ENCODE measurements around the gene CYFIP1. TPM values are rescaled to one million over a fixed set of nuclear protein-coding genes. Genes with fewer than 3 reads are reported as not detected.

CYFIP1 gene
- total RNA-seq, 1 donor from 2014 or later: 143 TPM

DNA sequence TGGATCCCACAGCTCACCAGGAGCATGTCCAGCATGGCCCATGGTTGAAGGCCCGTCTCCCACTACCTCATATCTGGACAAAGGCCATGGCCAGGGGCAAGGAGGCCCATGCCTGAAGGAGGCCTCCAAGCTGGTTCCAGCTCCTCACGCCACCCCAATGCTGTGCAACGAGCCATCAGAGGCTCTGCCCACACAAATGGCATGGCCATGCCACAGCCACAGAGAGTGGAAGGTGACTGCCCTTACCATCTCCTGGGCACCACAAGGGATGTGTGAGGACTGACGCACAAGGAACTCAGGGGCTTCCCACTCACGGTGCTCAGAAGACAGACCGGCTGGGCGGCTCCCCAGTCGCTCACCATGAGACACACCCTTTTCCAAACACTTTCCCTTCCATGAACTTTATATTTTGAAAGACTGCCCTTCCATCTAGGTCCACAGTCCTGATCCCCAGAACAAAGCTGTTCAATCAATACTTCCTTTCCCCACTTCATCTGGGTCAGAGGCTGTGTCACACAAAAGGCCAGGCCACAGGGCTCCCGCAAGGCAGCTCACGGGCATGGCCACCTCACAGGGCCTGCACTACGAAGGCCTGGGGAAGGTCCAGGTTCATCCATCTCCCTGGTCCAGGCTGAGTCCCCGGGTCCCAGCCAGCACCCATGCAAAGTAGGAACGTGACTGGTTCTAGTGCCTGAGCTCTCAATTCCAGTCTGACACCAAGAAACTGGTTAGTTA is 66.4 kb downstream of the CYFIP1 start:
- TF ChIP-seq, protein P1, sequence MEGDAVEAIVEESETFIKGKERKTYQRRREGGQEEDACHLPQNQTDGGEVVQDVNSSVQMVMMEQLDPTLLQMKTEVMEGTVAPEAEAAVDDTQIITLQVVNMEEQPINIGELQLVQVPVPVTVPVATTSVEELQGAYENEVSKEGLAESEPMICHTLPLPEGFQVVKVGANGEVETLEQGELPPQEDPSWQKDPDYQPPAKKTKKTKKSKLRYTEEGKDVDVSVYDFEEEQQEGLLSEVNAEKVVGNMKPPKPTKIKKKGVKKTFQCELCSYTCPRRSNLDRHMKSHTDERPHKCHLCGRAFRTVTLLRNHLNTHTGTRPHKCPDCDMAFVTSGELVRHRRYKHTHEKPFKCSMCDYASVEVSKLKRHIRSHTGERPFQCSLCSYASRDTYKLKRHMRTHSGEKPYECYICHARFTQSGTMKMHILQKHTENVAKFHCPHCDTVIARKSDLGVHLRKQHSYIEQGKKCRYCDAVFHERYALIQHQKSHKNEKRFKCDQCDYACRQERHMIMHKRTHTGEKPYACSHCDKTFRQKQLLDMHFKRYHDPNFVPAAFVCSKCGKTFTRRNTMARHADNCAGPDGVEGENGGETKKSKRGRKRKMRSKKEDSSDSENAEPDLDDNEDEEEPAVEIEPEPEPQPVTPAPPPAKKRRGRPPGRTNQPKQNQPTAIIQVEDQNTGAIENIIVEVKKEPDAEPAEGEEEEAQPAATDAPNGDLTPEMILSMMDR (IDR thresholded peaks at IDR 0.05; ENCODE audit: partially characterized antibody, unreplicated experiment): no peak
- Mint-ChIP-seq H3K9me3 (ENCODE audit: unreplicated experiment) (peaks cover 6% of the 10 kb centered on the region), H3K36me3 (ENCODE audit: unreplicated experiment) (no peaks in the 10 kb centered on the region), H3K27ac (ENCODE audit: unreplicated experiment) (no peak overlapping the region), H3K4me3 (ENCODE audit: unreplicated experiment) (no peak overlapping the region), H3K4me1 (ENCODE audit: low read depth, unreplicated experiment) (no peaks in the 10 kb centered on the region), H3K27me3 (ENCODE audit: unreplicated experiment) (peaks cover 5% of the 10 kb centered on the region)
- DNase-seq: no peak

DNA sequence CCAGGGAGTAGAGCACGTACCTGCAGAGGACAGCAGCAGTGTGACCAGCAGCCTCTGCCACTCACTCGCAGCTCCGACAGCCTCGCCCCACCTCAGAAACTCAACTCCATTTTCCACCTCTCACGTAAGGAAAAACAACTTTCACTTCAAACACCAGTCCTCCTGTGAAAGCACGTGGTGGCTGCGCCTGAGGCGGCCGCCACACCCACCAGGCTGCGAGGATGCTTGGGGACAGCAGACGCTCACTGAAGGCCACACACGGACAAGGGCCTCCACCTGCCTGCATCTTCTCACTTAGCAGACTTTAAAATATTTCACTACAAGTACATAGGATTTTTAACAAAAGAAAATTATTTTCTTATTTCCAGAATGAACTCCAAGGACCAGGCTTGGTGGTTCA is 67.9 kb downstream of the CYFIP1 start:
- DNase-seq: no peak
- Mint-ChIP-seq H3K27me3 (ENCODE audit: unreplicated experiment) (peaks cover 5% of the 10 kb centered on the region), H3K9me3 (ENCODE audit: unreplicated experiment) (peaks cover 9% of the 10 kb centered on the region), H3K4me1 (ENCODE audit: low read depth, unreplicated experiment) (no peaks in the 10 kb centered on the region), H3K36me3 (ENCODE audit: unreplicated experiment) (peaks cover 7% of the 10 kb centered on the region), H3K4me3 (ENCODE audit: unreplicated experiment) (no peak overlapping the region), H3K27ac (ENCODE audit: unreplicated experiment) (no peak overlapping the region)
- TF ChIP-seq, protein P1 (IDR thresholded peaks at IDR 0.05; ENCODE audit: partially characterized antibody, unreplicated experiment): no peak

DNA sequence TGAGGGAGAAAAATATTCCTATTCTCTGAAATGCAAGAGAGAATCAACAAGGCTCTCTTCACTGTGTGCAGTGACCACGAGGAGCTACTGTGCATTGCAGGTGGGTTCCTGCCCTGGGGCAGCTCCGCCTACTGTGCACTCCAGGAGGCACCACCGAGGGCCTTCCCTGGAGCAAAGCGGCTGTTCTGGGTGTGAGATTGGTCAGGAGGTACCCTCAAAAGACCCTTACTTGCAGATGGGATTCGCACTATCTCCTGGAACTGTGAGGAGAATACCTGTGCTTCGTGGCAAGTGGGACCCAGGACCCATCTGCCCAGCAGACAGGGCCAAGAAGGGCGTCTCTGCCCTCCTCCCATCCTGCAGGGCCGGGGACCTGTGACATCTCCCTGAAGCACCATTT is 68.9 kb downstream of the CYFIP1 start:
- Mint-ChIP-seq H3K27ac (ENCODE audit: unreplicated experiment) (no peak overlapping the region), H3K9me3 (ENCODE audit: unreplicated experiment) (peaks cover 8% of the 10 kb centered on the region), H3K36me3 (ENCODE audit: unreplicated experiment) (peaks cover 7% of the 10 kb centered on the region), H3K4me1 (ENCODE audit: low read depth, unreplicated experiment) (no peaks in the 10 kb centered on the region), H3K4me3 (ENCODE audit: unreplicated experiment) (no peak overlapping the region), H3K27me3 (ENCODE audit: unreplicated experiment) (peaks cover 2% of the 10 kb centered on the region)
- TF ChIP-seq, protein P1 (IDR thresholded peaks at IDR 0.05; ENCODE audit: partially characterized antibody, unreplicated experiment): no peak
- no peak for DNase-seq

DNA sequence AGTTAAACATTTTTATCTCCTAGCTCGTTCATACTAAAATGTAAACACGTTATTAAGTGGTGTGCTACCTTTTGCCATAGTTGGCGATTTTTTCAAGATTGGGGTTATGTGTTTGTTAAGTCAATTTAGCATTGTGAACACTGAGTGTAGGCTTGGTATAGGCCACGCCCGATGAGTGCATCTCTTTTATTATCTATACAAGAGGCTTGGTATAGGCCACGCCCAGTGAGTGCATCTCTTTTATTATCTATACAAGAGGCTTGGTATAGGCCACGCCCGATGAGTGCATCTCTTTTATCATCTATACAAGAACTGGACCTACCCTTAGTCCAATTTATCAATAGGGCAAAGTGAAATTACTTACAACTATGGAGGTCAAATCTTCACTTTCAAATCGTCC is 71.3 kb downstream of the CYFIP1 start:
- TF ChIP-seq, protein P1 (IDR thresholded peaks at IDR 0.05; ENCODE audit: partially characterized antibody, unreplicated experiment): no peak
- peaks cover 7% of the 10 kb centered on the region for H3K36me3 Mint-ChIP-seq (ENCODE audit: unreplicated experiment)
- H3K4me3 Mint-ChIP-seq (ENCODE audit: unreplicated experiment): no peak overlapping the region
- no peaks in the 10 kb centered on the region for H3K27me3 Mint-ChIP-seq (ENCODE audit: unreplicated experiment)
- H3K4me1 Mint-ChIP-seq (ENCODE audit: low read depth, unreplicated experiment): no peaks in the 10 kb centered on the region
- no peak for DNase-seq
- peaks cover 8% of the 10 kb centered on the region for H3K9me3 Mint-ChIP-seq (ENCODE audit: unreplicated experiment)
- no peak overlapping the region for H3K27ac Mint-ChIP-seq (ENCODE audit: unreplicated experiment)

DNA sequence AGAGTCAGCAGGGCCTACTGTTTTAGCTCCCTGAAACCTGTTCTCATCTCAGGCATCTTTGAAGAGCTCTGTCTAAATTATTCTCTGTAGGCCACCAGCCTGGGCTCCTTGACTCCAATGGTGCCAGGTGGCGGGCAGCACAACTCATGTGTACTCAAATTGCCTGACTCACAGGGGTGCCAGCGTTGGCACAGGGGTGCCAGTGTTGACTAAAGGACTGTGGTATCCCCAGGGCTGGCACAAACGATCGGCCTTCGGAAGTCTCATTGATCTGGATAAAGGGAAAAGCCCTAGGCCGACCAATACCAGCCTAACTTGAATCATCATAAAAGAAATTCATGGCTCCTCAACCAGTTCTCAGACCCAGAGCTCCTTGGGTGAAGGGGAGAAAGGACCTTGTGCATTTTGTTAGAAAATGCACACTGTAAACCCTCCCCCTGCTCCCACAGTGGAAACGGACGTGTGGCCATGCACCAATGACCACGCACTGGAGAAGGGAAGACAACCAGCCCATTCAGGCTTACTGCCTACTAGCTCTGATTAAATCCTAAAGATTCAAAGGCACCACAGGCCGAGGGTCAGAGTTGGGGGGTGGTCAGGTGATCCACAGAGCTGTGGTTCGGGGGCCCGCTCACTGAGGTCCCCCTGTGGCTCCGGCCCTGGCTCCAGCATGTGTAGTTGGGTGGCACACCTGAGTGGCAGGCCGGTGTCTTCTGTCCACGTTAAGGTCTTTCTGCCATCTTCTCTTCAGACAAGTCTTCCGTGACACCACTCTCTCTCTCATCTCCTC is 72.8 kb downstream of the CYFIP1 start:
- no peak overlapping the region for H3K4me3 Mint-ChIP-seq (ENCODE audit: unreplicated experiment)
- TF ChIP-seq, protein P1 (IDR thresholded peaks at IDR 0.05; ENCODE audit: partially characterized antibody, unreplicated experiment): no peak

More for the DNA sequence above, 72.8 kb downstream of the CYFIP1 start:
- Mint-ChIP-seq H3K9me3 (ENCODE audit: unreplicated experiment) (peaks cover 6% of the 10 kb centered on the region), H3K27me3 (ENCODE audit: unreplicated experiment) (no peaks in the 10 kb centered on the region), H3K4me1 (ENCODE audit: low read depth, unreplicated experiment) (peaks cover 6% of the 10 kb centered on the region), H3K36me3 (ENCODE audit: unreplicated experiment) (peaks cover 7% of the 10 kb centered on the region), H3K27ac (ENCODE audit: unreplicated experiment) (no peak overlapping the region)
- DNase-seq: no peak
